Sciatic nerve (tissue), 2 donors: ENCODE data around the gene OR6B1. TPM values are rescaled to one million over a fixed set of nuclear protein-coding genes. Genes with fewer than 3 reads are reported as not detected.

ENCODE experiments used
- ATAC-seq: fragments of 200-7000 bp; cut with Tn5 transposase; one replicate; pipeline ENCODE4 v1.9.1; 2020; ENCODE audit warnings: mild to moderate bottlenecking, moderate library complexity
- DNase-seq: peaks from one replicate; pipeline ENCODE4 v3.0.0-alpha.2; 2020; ENCODE audit warnings: low spot score
- intact Hi-C: fragments of 100-400 bp; cut with DNase I; formaldehyde crosslinking; loops from one replicate; pipeline ENCODE4 v1.14.2; 2022
- total RNA-seq: library from RNA; stranded (reverse); fragmentation: NEBNext Ultra II Directional; extraction: Animal tissue kit (Norgen Biotek cat#: 25700); gene quantifications from one replicate; pipeline ENCODE4 v1.2.1, GENCODE V29; 2021
- donor health status: DM: no; HTN: no; CAD: no.
- donor health status: DM: no; HTN: no; CAD: no.

The OR6B1 gene
- total RNA-seq: not detected

DNA sequence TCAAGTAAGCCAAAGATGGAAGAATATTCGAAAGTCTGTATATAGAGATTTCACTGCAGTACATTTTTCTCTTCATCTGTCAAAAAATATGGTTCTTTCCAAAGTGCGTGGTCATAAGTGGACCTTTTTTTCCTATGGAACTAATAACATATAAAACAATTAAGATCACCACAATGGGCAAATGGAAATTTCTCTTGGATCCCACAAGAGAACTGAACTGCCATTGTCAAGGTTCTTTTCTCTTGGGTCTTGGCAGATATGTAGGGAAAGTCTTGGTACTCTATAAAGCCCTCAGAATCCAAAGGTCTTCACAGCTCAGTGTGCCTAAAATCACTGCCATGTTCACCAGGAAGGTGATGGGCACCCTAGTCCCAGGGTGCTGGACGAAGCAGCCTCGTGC is at the start of gene OR6B1:
TSS of gene OR6B1 (plus strand) at position 301 of the 400 bp plus-strand sequence. CDS start 3,677 bp downstream, outside the sequence.
- no peak for ATAC-seq
- no peak for DNase-seq
- intact Hi-C loops: no loop called here

DNA sequence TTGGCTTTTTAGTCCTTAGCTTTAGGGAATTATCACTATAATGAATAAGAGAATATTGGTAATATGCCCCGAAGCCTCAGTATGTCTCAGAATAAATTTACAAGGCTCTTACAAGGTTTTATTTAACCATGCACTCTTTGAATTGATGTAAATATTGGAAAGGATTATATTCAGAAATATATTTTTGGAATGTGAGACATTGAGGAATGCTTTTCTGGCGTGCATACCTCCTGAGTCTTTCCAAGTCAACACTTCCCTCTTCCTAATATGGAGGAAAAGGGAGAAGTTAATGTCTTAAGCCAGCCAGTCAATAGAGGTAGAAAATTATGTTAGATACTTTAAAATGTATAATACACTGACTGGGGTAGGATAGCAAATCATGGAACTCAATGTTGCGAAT is 46.7 kb upstream of the OR6B1 start:
- DNase-seq (no peak), ATAC-seq (no peak)
- intact Hi-C loops: no loop called here

DNA sequence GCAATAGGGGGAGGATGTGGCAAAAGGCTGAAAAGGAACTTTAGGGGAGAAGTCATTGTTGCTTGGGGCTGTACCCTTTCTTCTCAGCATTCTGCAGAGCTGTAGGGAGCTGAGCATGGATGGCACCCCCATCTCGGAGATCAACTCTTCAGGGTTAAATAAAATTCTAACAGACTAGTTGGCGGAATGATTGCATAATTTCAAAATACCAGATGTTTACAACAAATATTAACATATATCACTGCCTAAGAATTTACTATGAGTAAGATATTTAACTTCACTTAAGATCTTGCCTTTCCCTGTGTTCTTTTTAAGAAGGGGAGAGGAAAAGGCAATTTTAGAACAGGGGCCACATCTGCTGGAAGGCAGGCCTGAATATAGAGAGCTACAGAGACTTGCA is 46.0 kb upstream of the OR6B1 start:
- ATAC-seq (no peak), DNase-seq (no peak)
- intact Hi-C loops: no loop called here

DNA sequence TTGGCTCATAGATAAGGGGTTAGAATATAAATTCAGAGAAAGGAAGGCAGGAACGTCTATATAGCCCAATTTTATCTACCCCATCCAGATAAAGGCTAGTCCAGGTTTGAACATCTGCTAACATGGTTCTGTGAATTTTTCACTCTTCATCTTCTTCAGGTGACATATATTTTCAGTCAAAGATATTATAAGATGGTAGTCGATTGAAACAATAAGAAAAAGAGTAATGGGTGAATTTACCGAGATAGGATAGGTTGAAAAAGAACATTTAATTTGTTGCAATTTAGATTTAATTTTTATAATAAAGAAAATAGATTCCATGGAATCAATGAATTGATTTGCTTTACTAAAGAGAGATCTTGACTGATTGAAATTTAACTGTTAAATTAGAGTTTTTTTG is 45.6 kb upstream of the OR6B1 start, which contains the start of gene OR2F1:
TSS of gene OR2F1 (plus strand) at position 301 of the 400 bp plus-strand sequence. CDS start 5,127 bp downstream, outside the sequence.
- DNase-seq (no peak), ATAC-seq (no peak)
- intact Hi-C loops: no loop called here

DNA sequence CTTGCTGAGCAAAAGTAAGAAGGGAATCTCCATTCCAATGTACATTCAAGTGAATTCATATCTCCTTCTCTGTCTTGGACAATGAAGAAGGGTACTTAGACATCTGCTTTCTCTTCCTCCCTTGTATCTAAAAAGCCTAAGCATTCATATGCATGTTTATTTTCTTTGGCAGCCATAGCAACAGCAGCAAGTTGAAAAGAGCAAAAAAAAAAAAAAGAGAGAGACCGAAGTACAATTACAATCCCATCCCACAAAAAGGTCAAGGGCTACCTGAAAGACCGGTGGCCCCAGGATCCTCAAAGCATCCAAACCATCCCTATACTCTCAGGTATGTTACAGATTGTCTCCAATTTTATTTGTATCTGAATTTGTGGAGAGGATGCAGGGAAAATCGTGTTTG is 41.3 kb upstream of the OR6B1 start:
- intact Hi-C loops: no loop called here
- DNase-seq: no peak
- ATAC-seq: no peak

DNA sequence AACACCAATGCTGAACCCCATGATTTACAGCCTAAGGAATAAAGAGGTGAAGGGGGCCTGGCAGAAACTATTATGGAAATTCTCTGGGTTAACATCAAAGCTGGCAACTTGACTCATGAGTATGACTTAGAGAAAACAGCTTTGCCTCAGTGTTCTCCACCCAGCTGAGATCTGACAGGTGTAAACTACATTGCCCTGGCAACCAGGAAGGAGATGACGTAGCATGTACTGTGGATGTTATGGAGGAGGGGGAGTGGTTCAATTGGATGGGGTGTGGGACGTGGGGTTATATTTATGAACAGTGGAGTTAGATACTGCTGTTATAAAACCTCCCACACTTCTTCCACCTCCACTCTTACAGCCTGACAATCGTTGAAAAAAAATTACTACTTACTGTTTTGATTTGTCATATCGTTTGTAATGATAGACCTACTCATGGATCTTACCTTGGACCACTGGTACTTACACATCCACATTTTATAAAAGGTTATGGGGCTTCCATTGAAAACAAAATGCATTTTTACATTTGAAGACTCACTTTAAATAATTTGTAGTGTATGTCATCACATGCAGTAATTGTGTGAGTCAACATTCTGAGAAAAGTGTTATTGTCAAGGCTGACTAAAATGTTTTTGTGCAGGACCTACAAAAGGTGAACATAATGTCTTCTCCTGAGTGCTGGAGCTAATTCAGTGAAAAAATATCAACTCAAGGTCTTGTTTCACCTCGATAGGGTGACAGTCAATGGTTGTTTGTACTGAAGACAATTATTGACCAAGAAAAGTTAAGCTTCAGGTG is 39.1 kb upstream of the OR6B1 start:
- ATAC-seq: no peak
- DNase-seq: no peak

DNA sequence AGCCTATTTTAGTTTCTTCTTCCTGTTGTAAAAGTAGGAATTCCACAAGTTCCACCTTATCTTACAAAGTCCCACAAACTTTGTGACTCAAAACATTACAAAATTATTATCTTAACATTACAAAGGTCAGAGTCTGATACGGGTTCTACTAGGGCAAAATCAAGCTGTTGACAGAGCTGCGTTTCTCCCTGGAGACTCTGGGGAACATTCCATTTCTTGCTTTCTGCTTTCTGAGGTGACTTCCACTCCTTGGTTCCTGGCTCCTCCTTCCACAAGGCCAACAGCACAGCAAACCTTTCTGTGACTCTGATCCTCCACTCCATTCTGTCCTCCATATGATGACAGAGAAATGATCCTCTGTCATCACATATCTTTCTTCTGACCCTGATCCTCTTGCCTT is 34.8 kb upstream of the OR6B1 start:
- intact Hi-C loops: no loop called here
- DNase-seq (no peak), ATAC-seq (no peak)

More for the DNA sequence above, 39.1 kb upstream of the OR6B1 start:
- intact Hi-C loops: no loop called here

DNA sequence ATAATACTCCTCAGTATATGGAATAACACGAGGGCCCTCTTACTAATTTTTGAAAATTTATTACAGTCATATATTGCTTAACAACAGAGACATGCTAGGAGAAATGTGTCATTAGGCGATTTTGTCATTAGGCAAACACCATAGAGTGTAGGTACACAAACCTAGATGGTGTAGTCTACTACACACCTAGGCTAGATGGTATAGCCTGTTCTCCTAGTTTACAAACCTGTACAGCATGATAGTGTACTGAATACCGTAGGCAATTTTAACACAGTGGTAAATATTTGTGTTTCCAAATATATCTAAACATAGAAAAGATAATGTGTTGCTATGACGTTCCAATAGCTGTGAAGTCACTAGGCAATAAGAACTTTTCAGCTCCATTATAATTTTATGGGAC is 32.7 kb upstream of the OR6B1 start:
- no peak for ATAC-seq
- intact Hi-C loops: no loop called here

DNA sequence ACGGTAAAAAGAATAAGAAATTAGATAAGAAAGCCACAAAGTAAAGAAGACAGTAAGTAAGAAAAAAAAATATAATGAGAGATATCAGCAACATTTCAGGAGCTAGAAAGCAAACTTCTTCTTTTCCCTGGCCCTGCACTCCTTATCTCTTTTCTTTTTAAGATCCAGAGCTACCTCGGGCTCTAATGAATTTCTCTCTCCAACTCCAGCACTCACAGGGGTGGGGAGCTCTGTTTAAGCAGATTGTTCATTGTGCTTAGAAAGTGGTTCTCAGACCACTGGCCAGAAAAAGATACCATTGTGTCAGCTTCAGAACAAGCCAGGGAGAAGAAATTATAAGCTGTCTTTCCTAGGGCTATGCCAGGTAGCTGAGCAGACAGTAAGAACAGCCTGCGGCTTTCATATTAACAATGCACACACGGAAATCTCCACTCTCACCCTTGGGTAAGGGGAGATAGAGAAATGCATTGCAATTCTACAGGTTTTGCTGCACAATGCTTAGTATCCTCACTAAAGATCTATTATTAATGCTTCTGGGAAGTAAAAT is 26.2 kb upstream of the OR6B1 start:
- ATAC-seq (no peak), DNase-seq (no peak)
- intact Hi-C loops: no loop called here

More for the DNA sequence above, 32.7 kb upstream of the OR6B1 start:
- DNase-seq: no peak

DNA sequence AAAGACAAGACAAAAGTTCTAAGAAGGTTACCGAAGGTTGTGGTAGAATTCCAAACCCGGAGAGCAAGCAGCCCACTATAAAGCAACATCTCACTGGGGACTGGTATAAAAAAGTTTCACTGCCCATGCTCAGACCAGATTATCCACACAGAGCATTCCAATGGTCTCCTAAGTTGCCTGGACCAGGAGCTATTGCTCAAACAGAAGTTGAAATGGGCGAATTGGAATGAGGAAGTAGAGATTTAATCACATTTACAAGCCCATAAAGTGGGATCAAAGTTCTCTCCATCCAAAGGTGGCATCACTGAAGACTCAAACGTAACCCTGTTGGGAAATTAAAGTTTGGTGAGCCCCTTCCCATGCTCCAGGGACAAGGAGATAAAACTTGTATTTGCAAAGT is 25.7 kb upstream of the OR6B1 start:
- intact Hi-C loops: no loop called here
- DNase-seq (no peak), ATAC-seq (no peak)

DNA sequence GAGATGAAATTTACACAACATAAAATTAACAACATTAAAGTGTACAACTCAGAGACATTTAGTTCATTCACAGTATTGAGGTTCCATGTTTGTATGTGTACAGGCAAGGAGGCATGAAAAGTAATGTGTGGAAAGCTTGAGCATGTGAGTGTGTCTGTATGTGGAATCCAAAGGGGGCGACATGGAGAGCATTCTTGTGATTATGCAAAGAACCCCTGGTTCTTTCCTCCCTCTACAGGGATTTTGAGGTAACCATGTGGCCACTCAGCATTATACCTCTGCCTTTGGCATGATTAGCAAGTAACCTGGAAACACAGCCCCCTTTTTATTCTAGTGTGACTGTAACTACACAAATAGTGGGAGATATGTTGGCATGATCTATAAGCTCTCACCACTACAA is 24.5 kb upstream of the OR6B1 start:
- intact Hi-C loops: no loop called here
- no peak for ATAC-seq
- DNase-seq: no peak

DNA sequence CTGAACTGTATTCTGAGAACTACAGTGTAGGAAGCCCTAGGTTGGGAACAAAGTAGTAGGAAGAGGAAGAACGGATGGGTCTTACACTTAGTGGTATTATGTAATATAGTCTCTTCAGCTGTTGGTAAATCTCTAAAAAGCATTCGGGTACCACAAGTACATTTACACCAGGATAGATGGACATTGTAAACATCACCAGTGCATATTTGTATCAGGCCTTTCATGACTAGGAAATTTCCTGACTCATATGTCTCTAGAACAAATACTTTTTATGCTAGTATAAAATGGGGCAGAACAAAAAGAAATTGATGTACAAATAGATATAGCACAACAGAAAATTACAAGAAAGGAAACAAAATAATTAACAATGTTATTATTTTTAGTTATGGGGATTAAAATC is 21.5 kb upstream of the OR6B1 start:
- ATAC-seq: no peak
- intact Hi-C loops: no loop called here
- no peak for DNase-seq

DNA sequence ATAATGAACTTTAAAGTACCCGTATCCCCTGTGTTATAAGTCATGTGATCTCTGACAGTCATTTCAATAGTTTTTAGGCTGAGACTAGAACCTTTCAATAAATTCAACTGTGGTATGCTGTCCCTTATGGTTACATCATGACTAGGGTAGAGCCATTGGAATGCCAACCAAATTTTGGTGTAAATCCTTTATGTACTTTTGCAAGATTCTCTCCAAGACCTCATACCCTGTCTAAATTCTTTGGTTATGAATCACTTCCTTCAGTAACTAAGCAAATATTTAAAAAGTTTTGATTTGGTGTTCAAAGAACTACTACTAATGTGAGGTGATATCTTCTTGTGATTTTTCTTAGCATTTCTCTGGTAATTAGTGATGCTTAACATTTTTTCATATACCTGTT is 20.8 kb upstream of the OR6B1 start:
- intact Hi-C loops: no loop called here
- DNase-seq (no peak), ATAC-seq (no peak)

DNA sequence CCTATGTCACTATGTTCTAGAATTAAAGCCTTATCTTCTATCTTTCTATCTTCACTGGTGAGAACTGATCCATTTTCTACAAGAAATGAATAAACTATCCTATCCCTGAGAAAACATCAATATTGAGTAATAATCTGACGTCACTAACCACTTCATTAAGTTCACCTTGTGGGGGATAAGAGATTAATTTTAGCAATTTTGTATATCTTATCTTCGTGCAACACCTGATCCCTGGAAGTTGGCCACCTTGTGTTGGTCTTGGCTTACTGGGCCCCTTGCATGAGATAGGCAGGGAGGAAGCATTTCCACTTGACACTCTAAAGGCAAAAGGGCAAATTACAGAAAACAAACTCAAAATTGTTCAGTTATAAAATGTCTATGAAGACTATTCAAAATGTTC is 20.1 kb upstream of the OR6B1 start:
- no peak for DNase-seq
- ATAC-seq: no peak
- intact Hi-C loops: no loop called here

DNA sequence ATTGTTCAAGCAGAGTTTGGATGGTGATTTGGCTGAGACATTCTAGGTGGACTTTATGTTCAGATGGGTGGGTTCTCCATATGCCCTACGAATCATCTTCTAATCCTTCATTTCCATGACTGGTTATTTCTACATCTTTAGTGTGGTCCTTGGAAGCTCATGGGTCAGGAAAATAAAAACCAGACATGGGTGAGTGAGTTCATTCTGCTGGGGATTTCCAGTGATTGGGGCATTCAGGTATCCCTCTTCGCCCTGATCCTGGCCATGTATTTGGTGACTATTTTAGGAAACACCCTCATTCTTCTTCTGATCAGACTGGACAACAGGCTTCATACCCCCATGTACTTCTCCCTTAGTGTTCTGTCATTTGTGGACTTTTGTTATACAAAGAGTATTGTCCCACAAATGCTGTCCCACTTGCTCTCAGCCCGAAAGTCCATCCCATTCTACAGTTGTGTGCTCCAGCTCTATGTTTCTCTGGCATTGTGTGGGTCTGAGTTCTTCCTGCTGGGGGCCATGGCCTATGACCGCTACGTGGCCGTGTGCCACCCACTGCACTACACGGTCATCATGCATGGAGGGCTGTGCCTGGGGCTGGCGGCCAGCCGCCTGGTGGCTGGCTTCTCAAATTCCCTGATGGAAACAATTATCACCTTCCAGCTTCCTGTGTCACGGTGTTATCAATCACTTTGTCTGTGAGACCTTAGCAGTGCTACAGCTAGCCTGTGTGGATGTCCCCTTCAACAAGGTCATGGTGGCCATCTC is 19.2 kb upstream of the OR6B1 start:
- no peak for DNase-seq
- ATAC-seq: no peak
- intact Hi-C loops: no loop called here

DNA sequence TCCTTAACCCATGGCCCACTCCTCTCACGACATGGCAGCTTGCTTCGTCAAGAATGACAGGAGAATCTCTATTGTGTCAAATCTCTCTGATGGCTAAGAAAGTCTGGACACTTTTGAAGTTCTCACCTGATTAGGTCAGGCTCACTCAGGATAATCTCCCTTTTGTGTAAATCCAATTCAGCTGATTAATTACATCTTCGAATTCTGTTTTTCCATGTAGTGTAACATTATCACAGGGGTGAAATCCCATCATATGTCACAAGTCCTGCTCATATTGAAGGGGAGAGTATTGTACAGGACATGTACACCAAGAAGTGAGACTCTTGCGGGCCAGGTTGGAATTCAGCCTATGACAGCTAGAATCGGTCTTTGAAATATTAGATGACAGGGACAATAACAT is 16.2 kb upstream of the OR6B1 start:
- ATAC-seq (no peak), DNase-seq (no peak)
- intact Hi-C loops: no loop called here

DNA sequence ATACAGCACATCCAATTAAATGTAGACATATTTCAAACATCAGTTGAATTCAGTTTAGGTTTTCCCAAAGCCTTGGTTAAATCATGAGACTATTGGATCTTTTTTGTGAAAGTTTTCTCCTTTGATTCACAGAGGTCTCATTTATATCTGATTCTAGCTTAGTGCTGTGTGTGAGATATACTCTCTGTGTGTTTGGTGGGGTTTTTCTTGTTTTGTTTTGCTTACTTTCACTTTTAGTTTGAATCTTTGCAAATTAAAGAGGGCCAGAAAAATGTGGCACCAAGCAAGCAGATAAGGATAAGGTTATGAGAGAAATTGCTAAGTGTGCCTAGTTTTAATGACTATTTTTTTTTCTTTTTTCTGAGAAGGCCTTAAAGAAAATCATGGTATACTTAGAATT is 12.6 kb upstream of the OR6B1 start:
- ATAC-seq (no peak), DNase-seq (no peak)
- intact Hi-C loops: no loop called here

DNA sequence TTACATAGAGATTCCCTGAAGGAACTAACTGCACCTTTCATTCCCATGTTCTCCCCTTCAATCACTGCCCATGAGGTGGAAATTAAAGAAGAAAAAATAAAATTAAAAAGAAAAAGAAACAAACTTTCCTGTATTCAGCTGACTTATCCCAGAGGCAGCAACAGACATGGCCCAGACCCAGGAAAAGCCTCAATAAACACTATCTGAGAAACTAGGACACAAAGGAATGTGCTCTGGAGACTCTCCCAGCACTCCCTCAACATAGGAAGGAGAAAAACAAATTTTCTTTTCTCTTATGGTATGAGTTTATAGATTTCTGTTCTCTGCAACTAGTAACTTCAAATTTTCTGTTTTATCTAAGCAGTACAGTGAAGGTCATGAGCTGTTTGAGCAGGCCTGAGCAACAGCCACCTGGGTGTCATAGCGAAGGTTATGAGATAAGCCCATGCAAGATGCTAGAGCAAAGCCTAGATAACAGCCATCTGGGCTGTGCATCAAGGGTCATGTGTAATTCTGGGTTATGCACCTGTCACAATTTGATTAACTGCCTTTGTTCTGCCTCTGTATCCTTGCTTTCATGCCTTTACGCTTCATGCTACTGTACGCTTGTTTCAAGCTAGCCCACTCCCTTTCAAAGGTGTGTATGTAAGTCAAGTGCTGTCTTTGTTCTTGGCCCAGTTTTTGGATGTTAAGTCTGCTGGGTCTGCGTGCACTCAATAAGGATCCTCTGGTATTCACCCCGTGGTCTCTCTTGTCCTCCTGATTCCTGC is 11.0 kb upstream of the OR6B1 start:
- intact Hi-C loops: no loop called here
- no peak for ATAC-seq

DNA sequence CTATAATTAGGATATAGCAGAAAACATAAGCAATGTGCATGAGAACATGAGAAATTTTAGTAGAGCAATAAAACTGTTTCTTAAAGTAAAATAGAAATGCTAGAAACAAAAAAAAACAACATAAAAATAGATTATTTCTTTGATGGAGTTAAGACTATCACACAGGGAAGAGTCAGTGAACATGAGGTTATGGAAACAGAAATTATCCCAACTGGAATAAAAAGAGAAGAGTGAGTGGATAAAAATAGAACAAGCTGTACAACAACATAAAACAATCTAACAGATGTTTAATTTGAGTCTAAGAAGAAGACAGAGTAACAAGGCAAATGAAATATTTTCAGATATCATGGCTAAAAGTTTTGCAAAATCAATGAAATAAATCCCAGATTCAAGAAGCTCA is 7.5 kb upstream of the OR6B1 start:
- DNase-seq (no peak), ATAC-seq (no peak)
- intact Hi-C loops: no loop called here

More for the DNA sequence above, 11.0 kb upstream of the OR6B1 start:
- DNase-seq: no peak
